Heart left ventricle (tissue), 16 donors: ENCODE data around the gene PLCXD3. TPM values are rescaled to one million over a fixed set of nuclear protein-coding genes. Genes with fewer than 3 reads are reported as not detected.
A peak's percentile ranks its signal among the peaks of the same experiment; 100 is the strongest.

ENCODE experiments used
- ATAC-seq, 4 donors: fragments of 200-7000 bp; cut with Tn5 transposase; one replicate each; pipeline ENCODE4 v1.9.1; 2020 to 2022; ENCODE audit warnings: moderate library complexity in 4 of 4, mild to moderate bottlenecking in 3 of 4, moderate number of reproducible peaks in 1 of 4
- DNase-seq, 5 donors: peaks; one replicate each; pipeline ENCODE4 v3.0.0-alpha.2; 2020
- H3K27ac ChIP-seq, 12 donors: fragments of 200-600 bp; sonication (generic) in 4 of 12; one replicate each; pipeline versions ENCODE4 v1.5.0 to v1.8.0; 2016 to 2022; ENCODE audit warnings: mild to moderate bottlenecking in 2 of 12
- H3K27me3 ChIP-seq, 9 donors: fragments of 200-600 bp; sonication (generic) in 2 of 9; one replicate each; pipeline versions ENCODE4 v1.5.1 to v1.8.0; 2016 to 2022; ENCODE audit warnings: mild to moderate bottlenecking in 3 of 9
- H3K36me3 ChIP-seq, 9 donors: fragments of 200-600 bp; sonication (generic) in 2 of 9; one replicate each; pipeline versions ENCODE4 v1.5.0 to v1.8.0; 2018 to 2022; ENCODE audit warnings: mild to moderate bottlenecking in 2 of 9
- H3K4me1 ChIP-seq, 12 donors: fragments of 200-600 bp; sonication (generic) in 4 of 12; one replicate each; pipeline versions ENCODE4 v1.5.0 to v1.8.0; 2016 to 2022; ENCODE audit warnings: mild to moderate bottlenecking in 3 of 12
- H3K4me3 ChIP-seq, 12 donors: fragments of 200-600 bp; sonication (generic) in 4 of 12; one replicate each; pipeline versions ENCODE4 v1.5.0 to v1.8.0; 2017 to 2022; ENCODE audit warnings: mild to moderate bottlenecking in 9 of 12, moderate library complexity in 4 of 12
- H3K9me3 ChIP-seq, 12 donors: fragments of 200-600 bp; sonication (generic) in 4 of 12; one replicate each; pipeline versions ENCODE4 v1.5.0 to v1.8.0; 2016 to 2022; ENCODE audit warnings: mild to moderate bottlenecking in 1 of 12
- CTCF ChIP-seq, 12 donors: fragments of 200-600 bp; sonication (generic) in 4 of 12; IDR thresholded peaks; one replicate each; pipeline versions ENCODE4 v1.5.0 to v1.8.0; 2018 to 2022; ENCODE audit warnings: antibody characterized with exemption in 12 of 12, mild to moderate bottlenecking in 5 of 12
- POLR2A ChIP-seq, 2 donors: fragments of 450-650 bp; IDR thresholded peaks; one replicate each; pipeline ENCODE4 v1.6.1; 2017; ENCODE audit warnings: antibody characterized with exemption in 2 of 2, mild to moderate bottlenecking in 2 of 2, moderate library complexity in 2 of 2
- WGBS, 4 donors: extraction: QIAGEN DNeasy Blood & Tissue Kit in 2 of 4; methylation state at CpG; one replicate each; pipeline versions ENCODE4 v1.1.5 to v1.1.7; 2013 to 2018; 5-methylcytosine and 5-hydroxymethylcytosine counted together
- intact Hi-C, 10 donors: fragments of 100-400 bp; cut with DNase I; formaldehyde crosslinking; loops; one replicate each; pipeline versions ENCODE4 v1.11.1 to v1.14.2; 2022
- polyA plus RNA-seq, 2 donors: library from polyadenylated mRNA; stranded (reverse); fragments of 200-250 nt; gene quantifications; one replicate each; pipeline ENCODE4 v1.2.3, GENCODE V29; 2013
- total RNA-seq, 9 donors: library from RNA; depleted of rRNA in 2 of 9; stranded (reverse); fragments of >200 nt in 2 of 9; fragmentation: NEBNext Ultra II Directional in 3 of 9; extraction: Animal tissue kit (Norgen Biotek cat#: 25700) in 3 of 9; gene quantifications; one replicate each; pipeline versions ENCODE4 v1.1.0 to v1.2.4, GENCODE V29; 2016 to 2023
- donor health status: ischemic (EF 13 %, LVEDD 7.1; RV severe dilation, severe dysfunction).
- donor health status: healthy with polysubstance abuse.
- donor health status: DM: no; HTN: yes; CAD: no.
- donor health status: DM: no; HTN: no; CAD: no.
- donor health status: ischemic (EF 25% LVEDD 6.9; RV normal size, moderate dysfunction).
- donor health status: ischemic (EF 25% LVEDD 5.7; RV mildly dilated, moderate dysfunction).
- donor health status: healthy.
- donor health status: DM: yes; HTN: yes; CAD: no.
- donor health status: ischemic (EF 35%, LVEDD 5.7; RV mildly dilated, moderate dysfunction).
- donor health status: nonischemic (EF 11% LVEDD 7.7; RV severe dilation, severe dysfunction).
- donor health status: DM: yes; HTN: yes; CAD: no.
- donor health status: PGD.
- donor health status: ischemic (EF 29% LVEDD 5.4; RV normal size, mild dysfunction).
- donor health status: nonischemic (EF 23%, LVEDD 6.1; RV moderate dilation, normal function).

The PLCXD3 gene
- total and polyA plus RNA-seq, 11 donors: 30.1 to 107 (median 62.5) TPM

GRCh38 chr5:41305056-41305455 is 205.3 kb downstream of the PLCXD3 start:
- Histone ChIP-seq H3K27ac (no peak overlapping the region), H3K27me3 (no peaks in the 10 kb centered on the region), H3K4me1 (peaks cover 0 to 4% (median 0%) of the 10 kb centered on the region in 12 donors), H3K36me3 (no peaks in the 10 kb centered on the region), H3K4me3 (no peak overlapping the region), H3K9me3 (no peaks in the 10 kb centered on the region)
- intact Hi-C loops: no loop called here
- ATAC-seq: peak in 1 of 4 donors; percentile 37
- TF ChIP-seq POLR2A (IDR thresholded peaks at IDR 0.05) (no peak), CTCF (IDR thresholded peaks at IDR 0.05) (no peak)
- DNase-seq: no peak
- 48 to 68% (median 59%) methylated on average over 2 of the region's 2 CpGs for WGBS, 4 donors

GRCh38 chr5:41296066-41296465 is 214.3 kb downstream of the PLCXD3 start:
- Histone ChIP-seq H3K4me3 (no peak overlapping the region), H3K27ac (no peak overlapping the region), H3K4me1 (no peaks in the 10 kb centered on the region), H3K9me3 (no peaks in the 10 kb centered on the region), H3K36me3 (no peaks in the 10 kb centered on the region), H3K27me3 (no peaks in the 10 kb centered on the region)
- 79 to 86% (median 84%) methylated on average over 1 of the region's 1 CpG for WGBS, 4 donors
- ATAC-seq: no peak
- TF ChIP-seq CTCF (IDR thresholded peaks at IDR 0.05): no peak
- TF ChIP-seq POLR2A (IDR thresholded peaks at IDR 0.05): no peak
- DNase-seq: no peak
- intact Hi-C loops: no loop called here

GRCh38 chr5:41291323-41291722 is 219.1 kb downstream of the PLCXD3 start:
- TF ChIP-seq POLR2A (IDR thresholded peaks at IDR 0.05) (no peak), CTCF (IDR thresholded peaks at IDR 0.05) (no peak)
- DNase-seq (no peak), ATAC-seq (no peak)
- no peak overlapping the region for H3K4me3 ChIP-seq
- no peaks in the 10 kb centered on the region for H3K36me3 ChIP-seq
- peaks cover 0 to 7% (median 0%) of the 10 kb centered on the region in 12 donors for H3K4me1 ChIP-seq
- H3K9me3 ChIP-seq: no peaks in the 10 kb centered on the region
- intact Hi-C loops: no loop called here
- 78 to 93% (median 88%) methylated on average over 3 of the region's 3 CpGs for WGBS, 4 donors
- no peak overlapping the region for H3K27ac ChIP-seq
- no peaks in the 10 kb centered on the region for H3K27me3 ChIP-seq

GRCh38 chr5:41290810-41291209 is 219.6 kb downstream of the PLCXD3 start:
- peak in 1 of 4 donors; percentile 19 for ATAC-seq

More at GRCh38 chr5:41290810-41291209, 219.6 kb downstream of the PLCXD3 start:
- Histone ChIP-seq H3K9me3 (no peaks in the 10 kb centered on the region), H3K27me3 (no peaks in the 10 kb centered on the region), H3K4me1 (peaks cover 0 to 8% (median 0%) of the 10 kb centered on the region in 12 donors), H3K4me3 (no peak overlapping the region), H3K36me3 (no peaks in the 10 kb centered on the region), H3K27ac (no peak overlapping the region)
- intact Hi-C loops: no loop called here
- DNase-seq: no peak
- no peak for TF ChIP-seq POLR2A (IDR thresholded peaks at IDR 0.05)
- TF ChIP-seq CTCF (IDR thresholded peaks at IDR 0.05): no peak
- 89 to 100% (median 93%) methylated on average over 1 to 2 of the region's 2 CpGs for WGBS, 4 donors
